K562 treated with DMSO at 1 percent for 4 hours (cell line): ENCODE measurements around the gene REEP5. TPM values are rescaled to one million over a fixed set of nuclear protein-coding genes. Genes with fewer than 3 reads are reported as not detected.

ENCODE experiments used
- total RNA-seq: library from RNA; unstranded; fragments of 300-600 nt; gene quantifications from 2 replicates; pipeline ENCODE4 v1.2.3, GENCODE V29; 2022; ENCODE audit not compliant: insufficient read depth

REEP5 gene
- 19.2 and 33.9 TPM in 2 replicates for total RNA-seq

GRCh38 chr5:112921833-112922817, at the start of gene REEP5:
REEP5 (minus strand) TSS chr5:112922227; CDS start chr5:112922190, 37 bp downstream.

GRCh38 chr5:112860929-112861637, 60.9 kb downstream of the REEP5 start, which contains the start of gene SRP19:
SRP19 (plus strand) TSS chr5:112861287; CDS start chr5:112861377, 90 bp downstream.

Other genes with a start within 250 kb of the REEP5 start
- 13.3 and 18.3 TPM in 2 replicates for gene APC, start 184.3 kb downstream of the REEP5 start, total RNA-seq
- 103 TPM in 2 replicates for gene SRP19, start 60.9 kb downstream of the REEP5 start, total RNA-seq
- 14.2 and 19.2 TPM in 2 replicates for gene DCP2, start 54.6 kb upstream of the REEP5 start, total RNA-seq